ENCODE data around the gene CD2AP.
"Not testable (repeated sequence)": the region's sequence is repeated elsewhere in the genome, so short reads cannot be mapped to it uniquely, and the experiment has no call there.

CD2AP gene

GRCh38 chr6:47551670-47552069 is 74.1 kb downstream of the CD2AP start:
- TF ChIP-seq CTCF (IDR thresholded peaks at IDR 0.05; ENCODE audit: extremely low read depth, missing control alignments), result no peak
- DNase-seq (ENCODE audit: low spot score), result no peak

GRCh38 chr6:47552319-47552718 is 74.7 kb downstream of the CD2AP start:
- TF ChIP-seq CTCF (IDR thresholded peaks at IDR 0.05; ENCODE audit: extremely low read depth, missing control alignments), result no peak
- DNase-seq (ENCODE audit: low spot score), result no peak

GRCh38 chr6:47553243-47553642 is 75.7 kb downstream of the CD2AP start:
- not testable (repeated sequence) for DNase-seq (ENCODE audit: low spot score)

- not testable (repeated sequence) for DNase-seq (ENCODE audit: low spot score)
Measured at GRCh38 chr6:47556459-47556858, 78.9 kb downstream of the CD2AP start.

- no peak for TF ChIP-seq CTCF (IDR thresholded peaks at IDR 0.05; ENCODE audit: extremely low read depth, missing control alignments)
- no peak for DNase-seq (ENCODE audit: low spot score)
Measured at GRCh38 chr6:47563162-47563561, 85.6 kb downstream of the CD2AP start.

- DNase-seq (ENCODE audit: low spot score), result not testable (repeated sequence)
Measured at GRCh38 chr6:47566602-47567001, 89.0 kb downstream of the CD2AP start.

GRCh38 chr6:47567586-47567985 is 90.0 kb downstream of the CD2AP start:
- DNase-seq (ENCODE audit: low spot score), result no peak
- no peak for TF ChIP-seq CTCF (IDR thresholded peaks at IDR 0.05; ENCODE audit: extremely low read depth, missing control alignments)

- DNase-seq (ENCODE audit: low spot score), result no peak
Measured at GRCh38 chr6:47571488-47571887, 93.9 kb downstream of the CD2AP start.

GRCh38 chr6:47573109-47573508 is 95.5 kb downstream of the CD2AP start:
- no peak for TF ChIP-seq CTCF (IDR thresholded peaks at IDR 0.05; ENCODE audit: extremely low read depth, missing control alignments)
- no peak for DNase-seq (ENCODE audit: low spot score)

More at GRCh38 chr6:47571488-47571887, 93.9 kb downstream of the CD2AP start:
- no peak for TF ChIP-seq CTCF (IDR thresholded peaks at IDR 0.05; ENCODE audit: extremely low read depth, missing control alignments)
